Thyroid gland (tissue), 4 donors: Measurements from ENCODE around the gene PLEKHN1.

Experiments used
- CTCF ChIP-seq, 6 experiments: fragments of 200-600 bp in 3 of 6; fragments of 450-650 bp in 3 of 6; sonication (generic) in 3 of 6; IDR thresholded peaks; one replicate each; pipeline ENCODE4 v1.5.1; 2016 to 2019; ENCODE audit warnings: antibody characterized with exemption in 6 of 6, mild to moderate bottlenecking in 2 of 6, inconsistent platforms in 1 of 6, moderate library complexity in 1 of 6
- POLR2A ChIP-seq, 2 donors: fragments of 450-650 bp; IDR thresholded peaks; one replicate each; pipeline ENCODE4 v1.6.1; 2017; ENCODE audit warnings: antibody characterized with exemption in 2 of 2, mild to moderate bottlenecking in 2 of 2, moderate library complexity in 1 of 2

- no peak for TF ChIP-seq CTCF (IDR thresholded peaks at IDR 0.05)
- no peak for TF ChIP-seq POLR2A (IDR thresholded peaks at IDR 0.05)
Observed at GRCh38 chr1:995665-996633, 29.7 kb downstream of the PLEKHN1 start.
